Astrocyte (in vitro differentiated cells and primary cell): ENCODE data around the gene PCSK2. TPM values are rescaled to one million over a fixed set of nuclear protein-coding genes. Genes with fewer than 3 reads are reported as not detected.
A peak's percentile ranks its signal among the peaks of the same experiment; 100 is the strongest.

Experiments used
- DNase-seq: peaks from one replicate; pipeline ENCODE4 v3.0.0-alpha.2; 2010; ENCODE audit warnings: low read depth
- FAIRE-seq: peaks from 2 replicates; lab custom pipeline; 2011; peaks lifted over from hg19 to GRCh38; lab: Jason Lieb, UNC
- H2AFZ ChIP-seq: 2 replicates; pipeline ENCODE4 v1.6.0; 2012; ENCODE audit warnings: low read depth, low read length, inconsistent platforms
- H3K27ac ChIP-seq: 2 replicates; pipeline ENCODE4 v1.5.1; 2011; ENCODE audit warnings: low read depth, low read length, inconsistent platforms
- H3K27me3 ChIP-seq: 2 replicates; pipeline ENCODE4 v1.6.0; 2011; ENCODE audit warnings: low read length, inconsistent platforms; ENCODE audit not compliant: insufficient read depth
- H3K36me3 ChIP-seq: 2 replicates; pipeline ENCODE4 v1.5.1; 2011; ENCODE audit warnings: low read length, inconsistent platforms; ENCODE audit not compliant: insufficient read depth
- H3K4me1 ChIP-seq: 2 replicates; pipeline ENCODE4 v1.5.1; 2011; ENCODE audit warnings: low read length, inconsistent platforms; ENCODE audit not compliant: insufficient read depth
- H3K4me2 ChIP-seq: 2 replicates; pipeline ENCODE4 v1.6.0; 2012; ENCODE audit warnings: low read length, inconsistent platforms
- H3K4me3 ChIP-seq: 2 replicates; pipeline ENCODE4 v1.5.1; 2011; ENCODE audit warnings: low read depth, mild to moderate bottlenecking, low read length, inconsistent platforms; ENCODE audit not compliant: insufficient read depth
- H3K79me2 ChIP-seq: 2 replicates; pipeline ENCODE4 v1.6.0; 2012; ENCODE audit warnings: mild to moderate bottlenecking, low read length, inconsistent platforms; ENCODE audit not compliant: insufficient read depth
- H3K9ac ChIP-seq: 2 replicates; pipeline ENCODE4 v1.6.0; 2012; ENCODE audit warnings: mild to moderate bottlenecking, low read length, inconsistent platforms
- H3K9me3 ChIP-seq: 2 replicates; pipeline ENCODE4 v1.5.1; 2012; ENCODE audit warnings: low read depth, mild to moderate bottlenecking, low read length, inconsistent platforms; ENCODE audit not compliant: insufficient read depth
- H4K20me1 ChIP-seq: 2 replicates; pipeline ENCODE4 v1.6.0; 2012; ENCODE audit warnings: low read length, inconsistent platforms; ENCODE audit not compliant: insufficient read depth
- H3K27ac Mint-ChIP-seq: one replicate; pipeline ENCODE4 v1.8.0; 2021; ENCODE audit warnings: mild to moderate bottlenecking, mixed read lengths; ENCODE audit not compliant: unreplicated experiment
- H3K27me3 Mint-ChIP-seq: one replicate; pipeline ENCODE4 v1.8.0; 2021; ENCODE audit warnings: low read depth, mixed read lengths; ENCODE audit not compliant: unreplicated experiment
- H3K36me3 Mint-ChIP-seq: one replicate; pipeline ENCODE4 v1.8.0; 2021; ENCODE audit warnings: low read depth, mixed read lengths; ENCODE audit not compliant: unreplicated experiment
- H3K4me1 Mint-ChIP-seq: one replicate; pipeline ENCODE4 v1.8.0; 2021; ENCODE audit warnings: low read depth, mixed read lengths; ENCODE audit not compliant: unreplicated experiment
- H3K4me3 Mint-ChIP-seq: one replicate; pipeline ENCODE4 v1.8.0; 2021; ENCODE audit warnings: mild to moderate bottlenecking, moderate library complexity, mixed read lengths; ENCODE audit not compliant: unreplicated experiment
- H3K9me3 Mint-ChIP-seq: one replicate; pipeline ENCODE4 v1.8.0; 2021; ENCODE audit warnings: mild to moderate bottlenecking, mixed read lengths; ENCODE audit not compliant: unreplicated experiment
- CTCF ChIP-seq: IDR thresholded peaks from 2 replicates; pipeline ENCODE4 v1.5.1; 2011; ENCODE audit warnings: low read depth, mild to moderate bottlenecking, inconsistent platforms, low read length, moderate library complexity; ENCODE audit not compliant: insufficient read depth
- EZH2 ChIP-seq: IDR thresholded peaks from 2 replicates; pipeline ENCODE4 v1.6.1; 2012; ENCODE audit warnings: mild to moderate bottlenecking, low read length, inconsistent platforms; ENCODE audit not compliant: insufficient read depth
- total RNA-seq: library from RNA; stranded (reverse); gene quantifications from 2 replicates; pipeline ENCODE4 v1.2.1, GENCODE V29; 2021

PCSK2 gene
- total RNA-seq, 1 donor from 2014 or later, result not detected

- H3K4me1 ChIP-seq, result peaks cover 2% of the 10 kb centered on the region
- Mint-ChIP-seq H3K4me3 (no peak overlapping the region), H3K27me3 (peaks cover 9% of the 10 kb centered on the region), H3K27ac (no peak overlapping the region), H3K36me3 (peaks cover 2% of the 10 kb centered on the region), H3K4me1 (no peaks in the 10 kb centered on the region), H3K9me3 (peaks cover under 1% of the 10 kb centered on the region)
- no peak overlapping the region for H2AFZ ChIP-seq
- TF ChIP-seq CTCF (no peak), EZH2 (no peak)
- no peak overlapping the region for H3K4me3 ChIP-seq
- H3K36me3 ChIP-seq, result no peaks in the 10 kb centered on the region
- FAIRE-seq (no peak), DNase-seq (peak; percentile 17)
- no peaks in the 10 kb centered on the region for H3K79me2 ChIP-seq
- no peak overlapping the region for H3K27ac ChIP-seq
- no peak overlapping the region for H3K4me2 ChIP-seq
- peaks cover 2% of the 10 kb centered on the region for H3K27me3 ChIP-seq
- H3K9me3 ChIP-seq, result no peaks in the 10 kb centered on the region
- no peaks in the 10 kb centered on the region for H4K20me1 ChIP-seq
- no peak overlapping the region for H3K9ac ChIP-seq
Measured at GRCh38 chr20:17525650-17526049, 298.8 kb downstream of the PCSK2 start.

- H3K4me3 Mint-ChIP-seq, result no peak overlapping the region
- FAIRE-seq, result no peak
Measured at GRCh38 chr20:17529586-17529985, 302.7 kb downstream of the PCSK2 start.

More at GRCh38 chr20:17529586-17529985, 302.7 kb downstream of the PCSK2 start:
- no peak overlapping the region for H3K27ac ChIP-seq
- no peak overlapping the region for H3K4me3 ChIP-seq
- TF ChIP-seq EZH2, result no peak
- TF ChIP-seq CTCF, result no peak
- peaks cover 13% of the 10 kb centered on the region for H3K4me1 ChIP-seq
- no peaks in the 10 kb centered on the region for H3K9me3 ChIP-seq
- peaks cover 2% of the 10 kb centered on the region for H3K27me3 ChIP-seq
- no peaks in the 10 kb centered on the region for H3K36me3 Mint-ChIP-seq
- H4K20me1 ChIP-seq, result no peaks in the 10 kb centered on the region
- H3K27ac Mint-ChIP-seq, result no peak overlapping the region
- no peaks in the 10 kb centered on the region for H3K36me3 ChIP-seq
- H3K4me2 ChIP-seq, result no peak overlapping the region
- no peak overlapping the region for H2AFZ ChIP-seq
- DNase-seq, result no peak
- H3K9ac ChIP-seq, result no peak overlapping the region
- H3K4me1 Mint-ChIP-seq, result peaks cover 8% of the 10 kb centered on the region
- H3K79me2 ChIP-seq, result no peaks in the 10 kb centered on the region
- no peaks in the 10 kb centered on the region for H3K27me3 Mint-ChIP-seq
- no peaks in the 10 kb centered on the region for H3K9me3 Mint-ChIP-seq
